Measurements from ENCODE around the gene ARHGEF19. TPM values are rescaled to one million over a fixed set of nuclear protein-coding genes. Genes with fewer than 3 reads are reported as not detected.

Gene ARHGEF19
- total and polyA plus RNA-seq, 2 of the 13 experiments (the other 11 are each of a cell fraction or from before 2014, with no cell fraction given), result 1.7 to 1.8 TPM

DNA sequence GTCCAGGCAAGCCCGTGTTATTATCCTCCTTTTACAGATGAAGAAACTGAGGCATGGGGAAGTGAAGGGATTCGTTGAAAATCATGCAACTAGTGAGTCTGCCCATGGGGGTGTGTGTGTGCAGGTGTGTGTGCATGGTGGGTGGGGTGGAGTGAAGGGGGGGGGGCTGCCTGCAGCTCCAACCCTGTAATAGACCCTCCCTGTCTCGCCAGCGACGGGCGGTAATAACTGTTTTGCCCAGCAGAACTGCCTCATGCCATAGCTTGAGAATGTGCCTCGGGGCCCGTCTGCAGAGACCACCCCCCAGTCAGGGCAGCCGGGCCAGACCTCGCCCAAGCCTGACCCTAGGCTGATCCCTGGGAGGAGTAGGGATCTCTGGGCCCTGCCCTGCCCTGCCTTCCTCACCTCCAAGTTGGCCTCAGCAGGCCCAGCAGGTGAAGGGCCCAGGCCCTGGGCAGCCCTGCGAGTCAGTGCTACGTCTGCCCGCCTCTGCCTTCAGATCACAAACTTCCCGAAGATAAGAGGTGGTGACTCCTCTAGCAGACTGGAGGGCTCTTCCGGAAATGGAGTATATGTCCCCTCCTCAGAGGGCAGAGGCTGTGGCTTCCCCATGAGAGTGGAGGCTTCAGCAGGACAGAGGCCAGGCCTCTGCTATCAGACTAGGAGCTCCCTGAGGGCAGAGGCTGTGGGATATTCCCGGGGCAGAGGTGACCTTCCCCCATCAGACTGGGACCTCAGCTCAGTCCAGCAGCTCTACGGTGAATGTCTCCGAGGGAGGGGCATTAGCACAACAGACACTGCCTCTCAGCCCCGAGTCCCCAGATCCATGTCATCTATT, 40.9 kb downstream of the ARHGEF19 start (continued):
- TF ChIP-seq ZNF337 (CRISPR knock-in tag; IDR thresholded peaks at IDR 0.05; ENCODE audit: borderline replicate concordance, low read depth) (no peak), RARA (CRISPR knock-in tag; IDR thresholded peaks at IDR 0.05) (0 out of 2 replicates have a peak, but pooled peaks have one; percentile 2), ZNF782 (CRISPR knock-in tag; IDR thresholded peaks at IDR 0.05; ENCODE audit: borderline replicate concordance) (no peak), NFYB (CRISPR knock-in tag; IDR thresholded peaks at IDR 0.05) (no peak), SALL1 (CRISPR knock-in tag; IDR thresholded peaks at IDR 0.05) (peak; percentile 10; the same call in 1 of the 2 replicates), KLF6 (CRISPR knock-in tag; IDR thresholded peaks at IDR 0.05) (no peak), ZNF441 (CRISPR knock-in tag; IDR thresholded peaks at IDR 0.05; ENCODE audit: borderline replicate concordance) (no peak), TMF1 (CRISPR knock-in tag; IDR thresholded peaks at IDR 0.05; ENCODE audit: low read depth) (no peak), RBM39 (IDR thresholded peaks at IDR 0.05; ENCODE audit: low read depth, low read length, poor library complexity, severe bottlenecking) (no peak), ZFX (CRISPR knock-in tag; IDR thresholded peaks at IDR 0.05; ENCODE audit: low read depth) (peak; percentile 56), ARHGAP35 (CRISPR knock-in tag; IDR thresholded peaks at IDR 0.05; ENCODE audit: borderline replicate concordance) (no peak), MAFF (IDR thresholded peaks at IDR 0.05; ENCODE audit: low read depth, low read length) (no peak)
- TF ChIP-seq, protein P1, sequence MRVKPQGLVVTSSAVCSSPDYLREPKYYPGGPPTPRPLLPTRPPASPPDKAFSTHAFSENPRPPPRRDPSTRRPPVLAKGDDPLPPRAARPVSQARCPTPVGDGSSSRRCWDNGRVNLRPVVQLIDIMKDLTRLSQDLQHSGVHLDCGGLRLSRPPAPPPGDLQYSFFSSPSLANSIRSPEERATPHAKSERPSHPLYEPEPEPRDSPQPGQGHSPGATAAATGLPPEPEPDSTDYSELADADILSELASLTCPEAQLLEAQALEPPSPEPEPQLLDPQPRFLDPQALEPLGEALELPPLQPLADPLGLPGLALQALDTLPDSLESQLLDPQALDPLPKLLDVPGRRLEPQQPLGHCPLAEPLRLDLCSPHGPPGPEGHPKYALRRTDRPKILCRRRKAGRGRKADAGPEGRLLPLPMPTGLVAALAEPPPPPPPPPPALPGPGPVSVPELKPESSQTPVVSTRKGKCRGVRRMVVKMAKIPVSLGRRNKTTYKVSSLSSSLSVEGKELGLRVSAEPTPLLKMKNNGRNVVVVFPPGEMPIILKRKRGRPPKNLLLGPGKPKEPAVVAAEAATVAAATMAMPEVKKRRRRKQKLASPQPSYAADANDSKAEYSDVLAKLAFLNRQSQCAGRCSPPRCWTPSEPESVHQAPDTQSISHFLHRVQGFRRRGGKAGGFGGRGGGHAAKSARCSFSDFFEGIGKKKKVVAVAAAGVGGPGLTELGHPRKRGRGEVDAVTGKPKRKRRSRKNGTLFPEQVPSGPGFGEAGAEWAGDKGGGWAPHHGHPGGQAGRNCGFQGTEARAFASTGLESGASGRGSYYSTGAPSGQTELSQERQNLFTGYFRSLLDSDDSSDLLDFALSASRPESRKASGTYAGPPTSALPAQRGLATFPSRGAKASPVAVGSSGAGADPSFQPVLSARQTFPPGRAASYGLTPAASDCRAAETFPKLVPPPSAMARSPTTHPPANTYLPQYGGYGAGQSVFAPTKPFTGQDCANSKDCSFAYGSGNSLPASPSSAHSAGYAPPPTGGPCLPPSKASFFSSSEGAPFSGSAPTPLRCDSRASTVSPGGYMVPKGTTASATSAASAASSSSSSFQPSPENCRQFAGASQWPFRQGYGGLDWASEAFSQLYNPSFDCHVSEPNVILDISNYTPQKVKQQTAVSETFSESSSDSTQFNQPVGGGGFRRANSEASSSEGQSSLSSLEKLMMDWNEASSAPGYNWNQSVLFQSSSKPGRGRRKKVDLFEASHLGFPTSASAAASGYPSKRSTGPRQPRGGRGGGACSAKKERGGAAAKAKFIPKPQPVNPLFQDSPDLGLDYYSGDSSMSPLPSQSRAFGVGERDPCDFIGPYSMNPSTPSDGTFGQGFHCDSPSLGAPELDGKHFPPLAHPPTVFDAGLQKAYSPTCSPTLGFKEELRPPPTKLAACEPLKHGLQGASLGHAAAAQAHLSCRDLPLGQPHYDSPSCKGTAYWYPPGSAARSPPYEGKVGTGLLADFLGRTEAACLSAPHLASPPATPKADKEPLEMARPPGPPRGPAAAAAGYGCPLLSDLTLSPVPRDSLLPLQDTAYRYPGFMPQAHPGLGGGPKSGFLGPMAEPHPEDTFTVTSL (CRISPR knock-in tag; IDR thresholded peaks at IDR 0.05; ENCODE audit: borderline replicate concordance), result 0 out of 2 replicates have a peak, but pooled peaks have one; percentile 36
- TF ChIP-seq, protein P2, sequence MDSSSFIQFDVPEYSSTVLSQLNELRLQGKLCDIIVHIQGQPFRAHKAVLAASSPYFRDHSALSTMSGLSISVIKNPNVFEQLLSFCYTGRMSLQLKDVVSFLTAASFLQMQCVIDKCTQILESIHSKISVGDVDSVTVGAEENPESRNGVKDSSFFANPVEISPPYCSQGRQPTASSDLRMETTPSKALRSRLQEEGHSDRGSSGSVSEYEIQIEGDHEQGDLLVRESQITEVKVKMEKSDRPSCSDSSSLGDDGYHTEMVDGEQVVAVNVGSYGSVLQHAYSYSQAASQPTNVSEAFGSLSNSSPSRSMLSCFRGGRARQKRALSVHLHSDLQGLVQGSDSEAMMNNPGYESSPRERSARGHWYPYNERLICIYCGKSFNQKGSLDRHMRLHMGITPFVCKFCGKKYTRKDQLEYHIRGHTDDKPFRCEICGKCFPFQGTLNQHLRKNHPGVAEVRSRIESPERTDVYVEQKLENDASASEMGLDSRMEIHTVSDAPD (CRISPR knock-in tag; IDR thresholded peaks at IDR 0.05), result no peak
- TF ChIP-seq, protein P3, sequence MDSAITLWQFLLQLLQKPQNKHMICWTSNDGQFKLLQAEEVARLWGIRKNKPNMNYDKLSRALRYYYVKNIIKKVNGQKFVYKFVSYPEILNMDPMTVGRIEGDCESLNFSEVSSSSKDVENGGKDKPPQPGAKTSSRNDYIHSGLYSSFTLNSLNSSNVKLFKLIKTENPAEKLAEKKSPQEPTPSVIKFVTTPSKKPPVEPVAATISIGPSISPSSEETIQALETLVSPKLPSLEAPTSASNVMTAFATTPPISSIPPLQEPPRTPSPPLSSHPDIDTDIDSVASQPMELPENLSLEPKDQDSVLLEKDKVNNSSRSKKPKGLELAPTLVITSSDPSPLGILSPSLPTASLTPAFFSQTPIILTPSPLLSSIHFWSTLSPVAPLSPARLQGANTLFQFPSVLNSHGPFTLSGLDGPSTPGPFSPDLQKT (CRISPR knock-in tag; IDR thresholded peaks at IDR 0.05; ENCODE audit: borderline replicate concordance), result no peak
- TF ChIP-seq, protein P4, sequence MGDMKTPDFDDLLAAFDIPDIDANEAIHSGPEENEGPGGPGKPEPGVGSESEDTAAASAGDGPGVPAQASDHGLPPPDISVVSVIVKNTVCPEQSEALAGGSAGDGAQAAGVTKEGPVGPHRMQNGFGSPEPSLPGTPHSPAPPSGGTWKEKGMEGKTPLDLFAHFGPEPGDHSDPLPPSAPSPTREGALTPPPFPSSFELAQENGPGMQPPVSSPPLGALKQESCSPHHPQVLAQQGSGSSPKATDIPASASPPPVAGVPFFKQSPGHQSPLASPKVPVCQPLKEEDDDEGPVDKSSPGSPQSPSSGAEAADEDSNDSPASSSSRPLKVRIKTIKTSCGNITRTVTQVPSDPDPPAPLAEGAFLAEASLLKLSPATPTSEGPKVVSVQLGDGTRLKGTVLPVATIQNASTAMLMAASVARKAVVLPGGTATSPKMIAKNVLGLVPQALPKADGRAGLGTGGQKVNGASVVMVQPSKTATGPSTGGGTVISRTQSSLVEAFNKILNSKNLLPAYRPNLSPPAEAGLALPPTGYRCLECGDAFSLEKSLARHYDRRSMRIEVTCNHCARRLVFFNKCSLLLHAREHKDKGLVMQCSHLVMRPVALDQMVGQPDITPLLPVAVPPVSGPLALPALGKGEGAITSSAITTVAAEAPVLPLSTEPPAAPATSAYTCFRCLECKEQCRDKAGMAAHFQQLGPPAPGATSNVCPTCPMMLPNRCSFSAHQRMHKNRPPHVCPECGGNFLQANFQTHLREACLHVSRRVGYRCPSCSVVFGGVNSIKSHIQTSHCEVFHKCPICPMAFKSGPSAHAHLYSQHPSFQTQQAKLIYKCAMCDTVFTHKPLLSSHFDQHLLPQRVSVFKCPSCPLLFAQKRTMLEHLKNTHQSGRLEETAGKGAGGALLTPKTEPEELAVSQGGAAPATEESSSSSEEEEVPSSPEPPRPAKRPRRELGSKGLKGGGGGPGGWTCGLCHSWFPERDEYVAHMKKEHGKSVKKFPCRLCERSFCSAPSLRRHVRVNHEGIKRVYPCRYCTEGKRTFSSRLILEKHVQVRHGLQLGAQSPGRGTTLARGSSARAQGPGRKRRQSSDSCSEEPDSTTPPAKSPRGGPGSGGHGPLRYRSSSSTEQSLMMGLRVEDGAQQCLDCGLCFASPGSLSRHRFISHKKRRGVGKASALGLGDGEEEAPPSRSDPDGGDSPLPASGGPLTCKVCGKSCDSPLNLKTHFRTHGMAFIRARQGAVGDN (CRISPR knock-in tag; IDR thresholded peaks at IDR 0.05), result peak; percentile 54

Measured in HepG2 (cell line).